Lung (tissue), 12 donors: ENCODE data around the gene USP24. TPM values are rescaled to one million over a fixed set of nuclear protein-coding genes. Genes with fewer than 3 reads are reported as not detected.

ENCODE experiments used
- ATAC-seq: fragments of 200-7000 bp; cut with Tn5 transposase; one replicate; pipeline ENCODE4 v1.9.1; 2020; ENCODE audit warnings: moderate number of reproducible peaks; ENCODE audit not compliant: insufficient read depth, low FRiP score
- DNase-seq, 3 donors: peaks; one replicate each; pipeline ENCODE4 v3.0.0-alpha.2; 2013 to 2017
- H3K27ac ChIP-seq, 2 donors: one replicate each; pipeline ENCODE4 v1.5.1; 2013; ENCODE audit warnings: mild to moderate bottlenecking in 2 of 2, moderate library complexity in 2 of 2, control low read depth in 1 of 2, inconsistent platforms in 1 of 2, low read depth in 1 of 2, low read length in 1 of 2
- H3K27me3 ChIP-seq, 3 donors: one replicate each; pipeline ENCODE4 v1.5.1; 2013; ENCODE audit warnings: low read length in 2 of 3; ENCODE audit not compliant: control insufficient read depth in 3 of 3, insufficient read depth in 3 of 3
- H3K36me3 ChIP-seq, 4 donors: one replicate each; pipeline ENCODE4 v1.5.1; 2013; ENCODE audit warnings: low read length in 4 of 4, mild to moderate bottlenecking in 1 of 4, moderate library complexity in 1 of 4; ENCODE audit not compliant: control insufficient read depth in 4 of 4, insufficient read depth in 4 of 4
- H3K4me1 ChIP-seq, 5 donors: one replicate each; pipeline ENCODE4 v1.5.1; 2013; ENCODE audit warnings: low read length in 5 of 5, mild to moderate bottlenecking in 2 of 5, moderate library complexity in 1 of 5; ENCODE audit not compliant: control insufficient read depth in 5 of 5, insufficient read depth in 5 of 5
- H3K4me3 ChIP-seq: one replicate; pipeline ENCODE4 v1.5.1; 2013; ENCODE audit warnings: mild to moderate bottlenecking, control low read depth, moderate library complexity
- H3K9ac ChIP-seq, 2 donors: one replicate each; pipeline ENCODE4 v1.5.1; 2013; ENCODE audit warnings: low read length in 2 of 2, control low read depth in 1 of 2; ENCODE audit not compliant: insufficient read depth in 1 of 2
- H3K9me3 ChIP-seq, 4 donors: one replicate each; pipeline ENCODE4 v1.5.1; 2013; ENCODE audit warnings: low read length in 3 of 4, mild to moderate bottlenecking in 1 of 4, moderate library complexity in 1 of 4; ENCODE audit not compliant: control insufficient read depth in 4 of 4, insufficient read depth in 3 of 4
- WGBS, 2 donors: extraction: QIAGEN DNeasy Blood & Tissue Kit; methylation state at CpG; one replicate each; pipeline ENCODE4 v1.1.7; 2013; 5-methylcytosine and 5-hydroxymethylcytosine counted together
- polyA plus RNA-seq, 2 donors: library from polyadenylated mRNA; stranded (reverse); fragments of 200-250 nt; gene quantifications; one replicate each; pipeline ENCODE4 v1.2.1, GENCODE V29; 2013
- total RNA-seq, 2 donors: library from RNA; depleted of rRNA in 1 of 2; stranded (reverse); fragments of >200 nt in 1 of 2; gene quantifications; one replicate each; pipeline ENCODE4 v1.2.1, GENCODE V29; 2014 to 2021
- TF ChIP-seq, protein P1 (sequence below): IDR thresholded peaks from 2 replicates; pipeline ENCODE4 v1.5.1; 2012; ENCODE audit warnings: mild to moderate bottlenecking; ENCODE audit errors: control extremely low read depth, extremely low read depth
- donor health status: control.
- donor health status: control.
- donor health status: Bipolar disorder and iron deficiency.
- donor health status: healthy.
- donor health status: DM: yes; HTN: yes; CAD: no.

Gene USP24
- total and polyA plus RNA-seq, 4 donors, result 7.8 to 77.8 (median 23.6) TPM

DNA sequence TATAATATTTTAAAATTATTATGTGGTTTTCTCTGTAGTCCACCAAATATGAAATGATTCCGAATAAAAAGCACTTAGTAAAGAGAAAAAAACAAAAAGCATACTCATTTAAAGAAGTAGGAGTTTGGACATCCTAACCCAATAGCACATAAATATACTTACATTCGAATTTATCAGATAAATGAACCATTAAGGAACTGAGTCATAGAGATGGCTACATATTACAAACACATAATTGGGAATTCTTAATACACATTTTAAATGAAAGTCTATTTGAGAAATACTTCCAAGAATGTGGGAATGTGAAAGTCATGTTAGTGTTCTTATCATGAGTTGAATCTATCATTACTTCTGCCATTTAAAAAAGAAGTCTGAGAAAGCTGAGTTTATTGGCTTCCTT lies 75.0 kb downstream of the USP24 start:
- TF ChIP-seq, protein P1, sequence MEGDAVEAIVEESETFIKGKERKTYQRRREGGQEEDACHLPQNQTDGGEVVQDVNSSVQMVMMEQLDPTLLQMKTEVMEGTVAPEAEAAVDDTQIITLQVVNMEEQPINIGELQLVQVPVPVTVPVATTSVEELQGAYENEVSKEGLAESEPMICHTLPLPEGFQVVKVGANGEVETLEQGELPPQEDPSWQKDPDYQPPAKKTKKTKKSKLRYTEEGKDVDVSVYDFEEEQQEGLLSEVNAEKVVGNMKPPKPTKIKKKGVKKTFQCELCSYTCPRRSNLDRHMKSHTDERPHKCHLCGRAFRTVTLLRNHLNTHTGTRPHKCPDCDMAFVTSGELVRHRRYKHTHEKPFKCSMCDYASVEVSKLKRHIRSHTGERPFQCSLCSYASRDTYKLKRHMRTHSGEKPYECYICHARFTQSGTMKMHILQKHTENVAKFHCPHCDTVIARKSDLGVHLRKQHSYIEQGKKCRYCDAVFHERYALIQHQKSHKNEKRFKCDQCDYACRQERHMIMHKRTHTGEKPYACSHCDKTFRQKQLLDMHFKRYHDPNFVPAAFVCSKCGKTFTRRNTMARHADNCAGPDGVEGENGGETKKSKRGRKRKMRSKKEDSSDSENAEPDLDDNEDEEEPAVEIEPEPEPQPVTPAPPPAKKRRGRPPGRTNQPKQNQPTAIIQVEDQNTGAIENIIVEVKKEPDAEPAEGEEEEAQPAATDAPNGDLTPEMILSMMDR, result no peak
- H3K27ac ChIP-seq, result no peak overlapping the region

DNA sequence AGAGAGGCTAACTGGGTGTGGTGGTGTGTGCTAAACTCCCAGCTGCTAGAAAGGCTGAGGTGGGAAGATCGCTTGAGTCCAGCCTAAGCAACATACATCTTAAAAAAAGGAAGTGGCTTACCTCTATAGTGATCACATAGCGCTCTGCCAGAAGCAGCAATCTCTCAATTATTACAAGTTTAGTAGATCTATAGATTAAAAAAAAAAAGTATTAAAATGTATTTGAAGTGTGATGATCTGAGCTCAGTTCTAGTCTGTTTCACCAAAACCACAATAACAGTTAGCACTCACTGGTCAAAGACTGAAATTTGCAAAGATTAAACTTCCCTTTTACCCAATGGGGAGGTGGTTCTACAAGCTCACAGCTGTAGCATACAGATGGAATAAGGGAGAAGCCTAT lies 76.3 kb downstream of the USP24 start:
- Histone ChIP-seq H3K36me3 (peaks cover 28 to 59% (median 36%) of the 10 kb centered on the region in 4 donors), H3K9ac (no peak overlapping the region), H3K27ac (no peak overlapping the region), H3K4me1 (peaks cover 0 to 2% (median 0%) of the 10 kb centered on the region in 5 donors), H3K4me3 (no peak overlapping the region), H3K27me3 (no peaks in the 10 kb centered on the region), H3K9me3 (no peaks in the 10 kb centered on the region)
- TF ChIP-seq, protein P1, result no peak
- WGBS, 2 donors, result 49 to 77% methylated on average over 2 of the region's 2 CpGs
- no peak for DNase-seq
- no peak for ATAC-seq

More for the DNA sequence above, 75.0 kb downstream of the USP24 start:
- 90% methylated on average over 2 of the region's 2 CpGs for WGBS, 2 donors
- Histone ChIP-seq H3K9me3 (no peaks in the 10 kb centered on the region), H3K27me3 (no peaks in the 10 kb centered on the region), H3K4me3 (no peak overlapping the region), H3K36me3 (peaks cover 25 to 55% (median 39%) of the 10 kb centered on the region in 4 donors), H3K4me1 (peaks cover 0 to 2% (median 0%) of the 10 kb centered on the region in 5 donors), H3K9ac (no peak overlapping the region)
- DNase-seq, result no peak
- ATAC-seq, result no peak

DNA sequence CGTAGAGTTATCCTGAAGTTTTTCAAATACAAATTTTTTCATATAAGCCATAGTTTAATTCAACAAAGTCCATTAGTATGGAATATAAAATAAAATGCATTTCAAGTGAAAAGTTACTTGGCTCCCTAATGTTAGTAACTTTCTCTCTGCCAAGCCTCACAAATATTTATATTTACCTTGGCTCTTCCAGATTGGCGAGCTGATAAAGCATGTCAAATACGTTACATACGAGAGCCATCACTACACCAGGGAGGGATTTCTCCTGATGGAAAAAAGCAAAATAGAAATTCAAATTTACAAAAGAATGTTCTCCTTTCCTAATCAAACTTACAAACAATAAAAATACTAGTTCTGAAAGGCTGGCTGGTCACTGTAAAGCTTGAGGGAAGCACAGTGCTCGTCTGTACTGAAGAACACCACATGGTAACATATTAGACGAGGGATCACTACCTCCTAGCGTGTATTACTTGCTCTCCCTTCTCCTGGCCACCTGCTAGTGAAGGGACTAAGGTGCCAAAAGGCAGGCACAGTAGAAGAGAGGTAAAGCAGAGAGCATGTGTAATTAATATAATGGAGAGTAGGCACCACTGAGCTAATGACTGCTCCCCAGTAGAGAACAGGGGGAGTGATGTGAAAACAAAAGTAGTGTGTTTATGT lies 80.9 kb downstream of the USP24 start:
- ATAC-seq (no peak), DNase-seq (no peak)
- no peaks in the 10 kb centered on the region for H3K27me3 ChIP-seq
- H3K9ac ChIP-seq, result no peak overlapping the region
- no peak overlapping the region for H3K27ac ChIP-seq
- H3K4me1 ChIP-seq, result peaks cover 0 to 2% (median 0%) of the 10 kb centered on the region in 5 donors
- peaks cover 30 to 67% (median 43%) of the 10 kb centered on the region in 4 donors for H3K36me3 ChIP-seq
- H3K4me3 ChIP-seq, result no peak overlapping the region
- 92 to 94% methylated on average over 7 of the region's 7 CpGs for WGBS, 2 donors
- TF ChIP-seq, protein P1, result no peak
- no peaks in the 10 kb centered on the region for H3K9me3 ChIP-seq

DNA sequence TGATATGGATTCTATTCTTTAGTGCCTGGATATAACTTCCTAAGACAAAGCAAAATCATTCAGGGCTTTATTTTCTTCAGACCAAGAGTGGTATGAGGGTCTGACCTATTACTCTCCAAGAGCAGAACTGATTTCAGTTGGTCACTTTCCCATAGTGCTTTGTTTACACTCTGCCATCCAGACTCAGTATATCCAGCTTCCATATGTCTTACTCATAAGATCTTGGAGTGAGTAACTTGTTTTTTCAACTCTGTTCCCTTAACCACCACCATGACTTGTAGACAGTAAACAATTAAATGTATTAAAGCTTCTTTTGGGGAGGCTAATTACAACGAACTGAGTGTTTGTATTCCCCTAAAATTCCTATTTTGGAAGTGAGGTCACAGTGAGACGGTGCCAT lies 83.4 kb downstream of the USP24 start:
- DNase-seq (no peak), ATAC-seq (no peak)
- H3K9ac ChIP-seq, result no peak overlapping the region
- H3K36me3 ChIP-seq, result peaks cover 26 to 62% (median 47%) of the 10 kb centered on the region in 4 donors
- 89 to 91% methylated on average over 2 of the region's 2 CpGs for WGBS, 2 donors
- no peak overlapping the region for H3K4me3 ChIP-seq
- no peaks in the 10 kb centered on the region for H3K27me3 ChIP-seq
- H3K9me3 ChIP-seq, result peaks cover 0 to 4% (median 0%) of the 10 kb centered on the region in 4 donors
- no peak overlapping the region for H3K27ac ChIP-seq
- peaks cover 0 to 3% (median 0%) of the 10 kb centered on the region in 5 donors for H3K4me1 ChIP-seq
- TF ChIP-seq, protein P1, result no peak
